ENCODE results near the gene TRIM54.
"Not testable (repeated sequence)": the region's sequence is repeated elsewhere in the genome, so short reads cannot be mapped to it uniquely, and the experiment has no call there.

TRIM54 gene

DNA sequence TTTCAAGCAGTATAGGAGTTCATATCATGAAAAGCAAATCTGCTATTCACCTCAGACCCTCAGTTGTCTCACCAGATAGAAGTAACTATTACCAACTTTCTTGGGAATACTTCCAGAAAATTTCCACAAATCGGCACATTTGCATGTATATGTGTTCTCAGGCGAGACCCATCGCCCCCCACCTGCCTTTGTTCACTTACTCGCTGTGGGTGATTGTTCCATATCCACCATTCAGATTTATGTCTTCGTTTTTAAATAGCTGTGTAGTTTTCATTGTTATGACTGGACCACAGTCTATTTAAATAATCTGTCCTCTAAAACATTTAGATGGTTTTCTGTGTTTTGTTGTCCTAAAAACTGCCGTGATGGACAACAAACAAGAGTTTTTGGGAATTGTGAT lies 3.3 kb downstream of the TRIM54 start:
- no peak for DNase-seq

DNA sequence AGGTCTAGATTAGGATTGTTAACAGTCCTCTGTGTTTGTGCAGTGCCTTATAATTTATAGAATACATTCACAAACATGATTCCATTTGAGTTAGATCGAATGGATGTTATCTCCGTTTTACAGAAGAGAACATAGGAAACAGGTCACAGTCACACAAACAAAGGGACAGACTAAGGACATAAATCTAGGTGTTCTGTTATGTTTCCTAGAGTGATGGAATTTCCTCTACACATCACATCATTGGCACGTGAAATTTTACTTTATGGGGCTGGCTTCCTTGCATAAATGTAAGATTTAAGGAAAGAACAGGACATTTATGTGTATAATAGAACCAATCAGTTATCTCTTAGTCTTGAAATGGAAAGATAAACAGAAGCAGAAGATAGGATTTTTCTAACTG lies 6.4 kb downstream of the TRIM54 start:
- no peak for DNase-seq

DNA sequence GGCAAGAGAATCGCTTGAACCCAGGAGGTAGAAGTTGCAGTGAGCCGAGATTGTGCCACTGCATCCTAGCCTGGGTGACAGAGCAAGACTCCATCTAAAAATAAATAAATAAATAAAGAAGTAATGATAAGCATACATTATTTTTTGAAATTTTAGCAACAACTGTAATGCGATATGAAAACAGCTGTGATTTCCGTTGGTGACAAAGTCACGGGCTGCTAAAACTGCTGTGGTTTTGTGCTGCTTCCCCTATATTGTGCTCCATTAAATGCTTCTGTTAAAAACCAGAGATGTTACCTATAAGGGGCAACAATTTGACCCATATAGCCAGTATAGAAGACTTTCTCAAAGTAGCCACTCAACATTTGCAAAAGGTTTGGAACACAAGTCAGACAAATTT lies 8.3 kb downstream of the TRIM54 start:
- DNase-seq = no peak

DNA sequence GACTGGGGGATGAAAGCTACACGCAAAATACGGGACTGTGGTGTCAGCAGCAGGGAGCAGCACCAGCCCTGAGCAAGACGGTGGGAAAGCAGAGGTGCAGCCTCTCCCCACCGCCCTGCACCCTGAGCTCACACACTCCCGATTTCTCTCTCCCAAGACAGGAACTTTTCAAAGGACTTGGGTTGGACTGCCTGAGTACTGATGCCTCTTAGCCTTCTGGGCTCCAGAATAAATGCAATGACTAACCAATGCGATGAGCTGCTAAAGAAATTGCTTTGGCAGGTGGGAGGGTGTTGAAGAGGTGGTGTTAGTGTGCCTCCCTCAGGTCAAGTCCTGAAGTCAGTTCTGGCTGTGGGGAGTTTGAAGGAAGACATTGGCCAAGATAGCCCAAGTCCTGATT lies 9.6 kb downstream of the TRIM54 start:
- DNase-seq = no peak

DNA sequence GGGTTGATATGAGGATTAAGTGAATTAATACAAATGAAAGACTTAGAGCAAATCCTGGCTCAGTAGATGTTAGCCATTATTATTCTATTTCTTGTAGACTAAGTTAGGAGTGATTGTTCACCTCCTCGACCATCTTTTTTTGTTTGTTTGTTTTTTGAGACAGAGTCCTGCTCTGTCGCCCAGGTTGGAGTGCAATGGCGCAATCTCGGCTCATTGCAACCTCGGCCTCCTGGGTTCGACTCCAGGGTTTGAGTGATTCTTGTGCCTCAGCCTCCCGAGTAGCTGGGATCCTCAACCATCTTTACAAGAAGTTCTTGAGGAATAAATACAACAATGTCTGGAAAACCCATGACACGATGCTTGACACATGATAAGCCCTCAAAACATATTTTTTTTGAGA lies 12.7 kb downstream of the TRIM54 start:
- no peak for DNase-seq

DNA sequence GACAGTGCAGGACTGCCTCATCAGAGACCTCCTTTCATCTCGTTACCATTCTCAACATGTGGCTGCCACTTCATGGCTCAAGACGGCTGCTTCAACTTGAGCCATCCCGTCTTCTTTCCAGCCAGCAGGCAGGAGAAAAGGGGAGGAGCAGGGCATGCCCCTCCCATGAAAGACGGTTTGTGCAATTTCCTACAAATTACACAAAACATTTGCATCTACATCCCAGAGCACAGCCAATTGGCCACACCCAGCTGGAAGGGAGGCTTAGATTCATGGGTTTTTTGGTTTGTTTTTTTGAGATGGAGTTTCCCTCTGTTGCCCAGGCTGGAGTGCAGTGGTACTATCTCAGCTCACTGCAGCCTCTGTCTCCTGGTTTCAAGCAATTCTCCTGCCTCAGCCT lies 14.3 kb downstream of the TRIM54 start:
- no peak for DNase-seq

DNA sequence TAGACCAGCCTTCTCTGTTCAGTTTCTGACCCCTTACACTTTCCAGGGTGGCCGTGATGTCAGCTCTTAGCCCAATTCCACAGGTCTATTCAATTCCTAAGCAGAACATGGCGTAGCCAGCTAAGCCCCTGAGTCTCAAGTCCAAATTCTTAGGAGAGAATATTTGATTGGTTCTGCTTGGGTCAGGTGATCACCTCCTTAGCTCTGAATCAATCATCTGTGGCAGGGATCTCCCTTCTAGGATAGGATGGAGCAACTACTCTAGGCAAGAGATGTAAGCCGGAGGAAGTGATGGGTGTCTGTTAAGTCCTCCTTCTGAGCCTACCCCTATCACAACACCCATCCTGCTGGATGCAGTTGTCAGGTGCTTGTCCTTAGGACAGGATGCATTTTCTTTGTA lies 15.0 kb downstream of the TRIM54 start:
- DNase-seq = no peak

DNA sequence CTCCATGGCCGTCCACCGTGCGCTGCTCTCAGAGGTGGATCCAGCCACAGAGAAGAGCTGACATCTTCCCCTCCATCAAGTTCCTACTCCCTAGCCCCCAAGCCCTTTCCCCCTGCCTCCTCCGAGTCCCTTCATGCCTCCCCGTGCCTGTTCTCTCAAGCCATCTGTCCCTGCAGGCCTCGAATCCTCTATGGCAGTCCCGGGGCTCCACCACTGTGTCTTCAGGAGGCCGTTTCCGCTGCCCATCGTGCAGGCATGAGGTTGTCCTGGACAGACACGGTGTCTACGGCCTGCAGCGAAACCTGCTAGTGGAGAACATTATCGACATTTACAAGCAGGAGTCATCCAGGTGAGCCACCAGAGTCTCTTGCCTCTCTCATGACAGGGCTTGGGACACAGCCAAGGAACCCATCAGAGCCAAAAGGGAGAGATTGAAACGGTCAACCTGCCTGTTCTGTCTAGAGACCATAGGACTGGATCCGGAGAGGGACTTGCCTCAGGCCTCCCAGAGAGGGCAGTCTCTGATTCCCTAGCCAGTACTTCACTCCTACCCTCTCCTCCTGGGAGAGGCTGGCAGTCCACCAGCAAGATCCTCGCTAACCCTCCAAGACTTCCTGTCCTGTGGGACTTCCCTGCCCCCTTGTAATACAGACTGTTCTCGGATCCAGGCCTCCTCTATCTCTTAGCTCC lies 16.3 kb downstream of the TRIM54 start:
- no peak for DNase-seq

DNA sequence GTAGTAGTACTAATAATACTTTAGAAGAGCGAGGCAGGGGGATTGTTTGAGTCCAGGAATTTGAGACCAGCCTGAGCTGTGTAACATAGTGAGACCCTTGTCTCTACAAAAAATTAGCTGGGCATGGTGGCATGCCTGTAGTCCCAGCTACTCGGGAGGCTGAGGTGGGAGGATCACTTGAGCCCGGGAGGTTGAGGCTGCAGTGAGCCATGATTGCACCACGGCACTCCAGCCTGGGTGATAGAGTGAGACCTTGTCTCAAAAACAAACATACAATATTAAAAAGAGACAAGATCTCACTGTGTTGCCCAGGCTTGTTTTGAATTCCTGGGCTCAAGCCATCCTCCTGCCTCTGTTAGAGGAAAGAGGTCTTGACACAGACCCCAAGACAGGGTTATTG lies 18.4 kb downstream of the TRIM54 start:
- DNase-seq = not testable (repeated sequence)

DNA sequence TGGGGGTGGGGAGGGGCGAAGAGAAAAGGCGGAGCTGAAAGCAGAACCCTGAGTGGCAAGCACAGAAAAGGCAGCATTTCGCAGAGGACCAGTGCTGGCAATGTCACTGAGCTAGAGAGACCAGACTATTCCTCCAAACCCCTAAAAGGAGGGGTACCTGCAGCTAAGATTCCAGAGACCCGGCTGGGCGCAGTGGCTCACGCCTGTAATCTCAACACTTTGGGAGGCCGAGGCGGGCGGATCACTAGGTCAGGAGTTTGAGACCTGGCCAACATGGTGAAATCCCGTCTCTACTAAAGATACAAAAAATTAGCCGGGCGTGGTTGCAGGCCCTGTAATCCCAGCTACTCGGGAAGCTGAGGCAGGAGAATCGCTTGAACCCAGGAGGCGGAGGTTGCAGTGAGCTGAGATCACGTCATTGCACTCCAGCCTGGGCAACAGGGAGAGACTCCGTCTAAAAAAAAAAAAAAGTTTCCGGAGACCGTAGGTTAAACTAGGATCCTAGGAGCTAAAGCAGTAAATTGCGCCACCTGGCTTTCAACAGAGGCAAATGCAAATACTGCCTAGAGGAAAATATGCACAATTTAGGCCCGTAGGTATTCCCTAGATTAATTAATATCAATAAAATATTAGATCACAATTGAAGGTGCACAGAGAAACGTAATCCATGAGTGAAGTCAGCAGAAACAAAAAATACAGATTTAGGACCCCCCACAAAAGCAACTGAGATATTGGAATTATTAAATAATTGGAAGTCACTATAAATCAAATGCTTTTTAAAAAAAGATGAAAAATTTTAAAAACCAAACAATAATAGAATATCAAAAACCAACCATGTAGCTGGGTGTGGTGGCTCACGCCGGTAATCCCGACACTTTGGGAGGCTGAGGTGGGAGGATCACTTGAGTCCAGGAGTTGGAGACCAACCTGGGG lies 21.1 kb downstream of the TRIM54 start:
- DNase-seq = peak; percentile 14

DNA sequence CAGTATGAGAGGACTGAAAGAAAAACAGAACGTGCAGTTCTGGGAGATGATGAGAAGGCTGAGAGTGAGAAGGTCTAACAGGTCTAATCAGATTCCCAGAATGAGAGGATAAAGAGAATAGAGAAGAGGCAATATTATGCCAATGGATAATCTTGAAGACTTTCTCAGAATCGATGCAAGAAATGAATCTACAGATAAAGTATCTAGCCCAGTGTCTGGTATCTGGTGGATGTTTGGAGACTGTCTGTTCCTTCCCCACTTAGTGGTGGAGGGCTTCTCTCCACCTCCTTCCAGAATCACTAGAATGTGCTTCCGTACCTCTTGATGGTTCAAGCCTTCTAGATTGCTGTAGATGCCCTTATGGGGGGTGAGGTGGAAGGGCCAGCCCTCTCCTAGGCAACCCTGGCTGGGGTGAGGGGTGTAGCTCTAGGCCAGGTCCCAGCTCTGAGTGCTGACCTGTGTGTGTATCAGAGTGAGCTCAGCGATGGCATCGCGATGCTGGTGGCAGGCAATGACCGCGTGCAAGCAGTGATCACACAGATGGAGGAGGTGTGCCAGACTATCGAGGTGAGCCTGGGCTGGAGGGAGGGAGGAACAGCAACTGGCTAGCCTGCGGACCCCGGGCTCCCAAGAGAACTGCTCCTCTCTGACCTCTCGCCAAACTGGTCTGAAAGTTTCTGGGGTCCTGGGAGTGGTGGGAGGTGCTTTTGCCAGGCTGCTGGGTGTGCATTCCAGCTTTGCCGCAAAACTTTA lies 22.4 kb downstream of the TRIM54 start:
- DNase-seq = no peak

DNA sequence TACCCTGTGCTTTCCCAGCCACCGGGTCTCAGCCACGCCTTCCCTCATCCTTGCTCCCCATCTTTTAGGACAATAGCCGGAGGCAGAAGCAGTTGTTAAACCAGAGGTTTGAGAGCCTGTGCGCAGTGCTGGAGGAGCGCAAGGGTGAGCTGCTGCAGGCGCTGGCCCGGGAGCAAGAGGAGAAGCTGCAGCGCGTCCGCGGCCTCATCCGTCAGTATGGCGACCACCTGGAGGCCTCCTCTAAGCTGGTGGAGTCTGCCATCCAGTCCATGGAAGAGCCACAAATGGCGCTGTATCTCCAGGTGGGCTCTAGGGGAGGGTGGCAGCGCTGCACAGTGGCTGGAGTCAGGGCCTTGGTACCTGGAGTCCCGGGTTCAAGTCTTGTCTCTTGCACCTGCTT lies 23.3 kb downstream of the TRIM54 start:
- no peak for DNase-seq

DNA sequence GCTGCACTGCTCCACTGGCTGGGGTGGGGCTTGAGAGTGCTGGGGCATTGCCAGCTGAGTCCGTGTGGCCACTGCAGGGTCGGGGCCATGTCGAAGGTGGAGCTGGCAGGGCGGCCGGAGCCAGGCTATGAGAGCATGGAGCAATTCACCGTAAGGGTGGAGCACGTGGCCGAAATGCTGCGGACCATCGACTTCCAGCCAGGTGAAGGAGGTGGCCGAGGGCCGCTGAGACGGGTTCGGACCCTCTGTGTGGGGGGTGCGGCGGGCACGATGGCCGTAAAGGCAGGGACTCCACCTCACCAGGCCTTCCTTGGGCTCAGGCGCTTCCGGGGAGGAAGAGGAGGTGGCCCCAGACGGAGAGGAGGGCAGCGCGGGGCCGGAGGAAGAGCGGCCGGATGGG lies 23.9 kb downstream of the TRIM54 start:
- no peak for DNase-seq

DNA sequence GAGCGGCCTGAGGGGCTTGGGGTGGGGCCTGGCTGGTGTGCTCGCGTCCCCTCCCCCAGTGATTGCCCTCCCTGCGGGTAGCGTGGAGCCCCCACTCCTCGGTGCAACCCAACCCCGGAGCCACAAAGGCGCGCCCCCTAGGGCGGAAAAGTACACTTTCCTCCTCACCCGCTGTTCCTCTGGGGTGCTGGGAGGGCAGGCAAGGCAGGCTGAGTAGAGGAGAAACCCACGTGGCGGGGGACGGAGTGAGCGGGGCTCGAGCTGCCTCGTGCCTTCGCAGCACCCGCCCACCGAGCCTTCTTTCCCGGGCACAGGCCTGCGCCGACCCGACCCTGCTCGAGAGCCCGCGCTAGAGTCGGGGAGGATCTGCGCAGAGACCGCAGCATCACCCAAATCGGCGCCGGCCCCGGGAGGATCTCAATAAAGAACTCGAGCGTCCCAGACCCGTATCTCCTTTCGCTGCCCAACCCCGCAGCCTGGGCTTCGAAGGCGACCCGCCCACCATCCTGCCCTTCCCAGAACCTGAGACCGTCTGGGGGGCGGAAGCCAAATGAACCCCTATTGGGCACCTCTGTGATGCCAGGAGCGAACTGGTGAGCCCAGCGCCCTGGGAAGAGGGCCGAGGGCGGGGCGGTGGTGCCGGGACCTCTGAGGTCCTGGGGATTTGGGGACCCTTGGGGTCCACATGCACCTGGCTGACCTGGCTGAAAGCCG lies 24.5 kb downstream of the TRIM54 start:
- DNase-seq = no peak

DNA sequence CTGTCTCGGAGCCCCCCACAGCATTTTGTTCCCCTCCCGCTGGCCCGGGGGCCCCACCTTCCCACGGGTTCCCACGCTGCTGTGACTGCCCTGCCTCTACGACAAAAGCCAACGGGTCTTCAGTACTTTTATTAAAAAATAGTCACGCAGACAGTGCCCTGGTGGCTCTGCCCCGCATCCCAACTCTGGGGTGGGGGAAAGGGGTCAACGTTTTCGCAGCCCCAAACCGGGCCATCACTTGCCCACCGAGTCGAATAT lies 25.0 kb downstream of the TRIM54 start:
- DNase-seq = no peak

DNA sequence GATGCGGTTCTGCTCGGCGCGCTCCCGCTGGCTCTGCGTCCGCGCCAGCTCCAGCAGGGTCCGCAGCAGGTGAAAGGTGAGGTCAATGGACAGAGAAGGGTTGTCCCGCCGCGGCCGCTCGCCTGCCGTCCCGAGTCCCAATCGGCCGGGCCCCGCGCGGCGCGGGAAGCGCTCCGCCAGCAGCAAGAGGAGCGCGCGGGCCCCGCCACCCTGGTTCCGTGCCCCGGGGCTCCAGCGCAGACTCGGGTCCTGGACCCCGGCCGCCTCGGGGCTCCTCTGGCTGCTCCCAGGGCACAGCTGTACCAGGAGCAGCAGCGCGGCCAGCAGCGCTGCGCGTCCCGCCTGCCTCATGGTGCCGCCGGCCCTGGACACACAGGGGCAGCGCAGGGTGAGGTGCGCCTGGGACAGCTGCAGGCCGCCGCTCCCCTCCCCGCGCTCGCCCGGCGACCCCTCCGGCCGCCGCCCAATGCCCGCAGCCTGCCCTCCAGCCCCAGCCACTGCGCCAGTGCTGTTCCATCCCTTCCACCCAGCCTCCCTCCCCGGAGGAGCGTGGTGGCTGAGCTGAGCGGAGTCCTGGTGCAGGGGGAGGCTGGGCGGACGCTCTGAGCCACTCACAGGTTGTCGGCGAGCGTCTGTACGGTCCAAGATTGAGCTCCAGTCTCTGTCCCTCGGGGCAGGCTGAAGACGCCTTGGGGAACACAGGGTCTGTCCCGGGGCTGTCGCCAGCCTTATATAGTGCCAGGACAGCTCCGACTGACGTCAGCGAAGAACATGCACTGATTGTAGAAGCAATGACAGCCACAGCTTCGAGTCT lies 25.5 kb downstream of the TRIM54 start:
- no peak for DNase-seq

DNA sequence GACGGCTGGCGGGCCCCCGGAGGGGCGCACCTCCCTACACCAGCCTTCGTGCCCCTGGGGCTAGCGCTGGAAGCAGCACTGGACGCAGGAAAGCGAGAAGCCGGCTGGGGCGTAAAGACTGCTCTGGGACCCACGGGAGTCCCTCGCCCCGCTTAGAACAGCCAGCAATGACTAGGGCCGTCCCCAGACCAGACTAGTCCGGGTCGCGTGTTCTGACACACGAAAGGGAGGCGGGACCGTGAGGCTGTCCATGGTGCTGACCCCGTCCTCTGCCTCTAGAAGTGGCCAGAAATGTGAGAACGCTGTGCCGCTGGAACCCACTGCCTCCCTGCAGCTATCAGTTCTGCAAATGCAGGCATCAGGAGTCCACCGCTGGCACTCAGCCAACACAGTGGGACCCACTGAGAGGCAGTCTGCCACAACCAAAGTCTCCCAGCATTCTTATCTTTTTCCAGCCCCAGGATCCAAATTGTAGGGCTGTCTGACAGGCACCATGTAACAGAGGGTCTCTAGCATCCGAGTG lies 26.2 kb downstream of the TRIM54 start, which contains the start of gene UCN:
Gene UCN (minus strand): TSS at position 87 of the 523 bp plus-strand sequence. CDS start 550 bp downstream, outside the sequence.
- DNase-seq = no peak

DNA sequence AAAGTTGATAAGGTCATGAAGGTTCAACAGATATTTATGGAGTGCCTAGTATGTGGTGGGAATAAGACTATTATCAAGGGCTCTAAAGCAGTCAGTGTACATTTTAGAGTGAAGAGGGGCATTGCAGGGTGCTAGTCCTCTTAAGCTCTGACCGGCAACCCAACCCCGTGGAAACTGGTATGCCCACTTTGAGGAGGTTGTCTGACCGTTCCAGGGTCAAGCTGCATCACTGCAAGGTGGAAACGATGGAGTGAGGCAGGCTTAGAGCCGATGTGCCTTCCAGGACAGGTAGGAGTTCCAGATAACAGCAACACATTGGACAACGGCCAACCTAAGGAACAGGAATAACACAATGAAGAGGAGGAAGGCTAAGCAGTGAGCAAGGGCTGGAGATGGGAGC lies 27.4 kb downstream of the TRIM54 start:
- DNase-seq = no peak

DNA sequence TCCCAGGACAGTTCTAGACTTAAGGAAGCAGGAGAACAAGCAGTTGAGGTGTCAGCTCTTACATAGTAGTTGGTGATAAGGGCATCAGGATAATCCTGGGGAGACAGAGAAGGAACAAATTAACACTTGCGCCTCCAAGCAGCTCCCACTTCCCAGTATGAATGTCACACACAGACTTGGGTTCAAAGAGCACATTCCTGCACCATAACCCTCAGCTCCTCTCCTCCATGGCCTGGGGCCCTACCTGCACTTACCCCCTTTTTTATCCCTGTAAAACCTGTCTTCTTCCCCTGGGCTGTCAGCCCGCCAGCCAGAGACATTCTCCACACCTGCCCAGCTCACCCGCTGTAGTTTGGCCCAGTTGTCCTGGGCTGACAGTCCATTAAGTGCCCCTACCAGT lies 29.9 kb downstream of the TRIM54 start:
- DNase-seq = no peak

DNA sequence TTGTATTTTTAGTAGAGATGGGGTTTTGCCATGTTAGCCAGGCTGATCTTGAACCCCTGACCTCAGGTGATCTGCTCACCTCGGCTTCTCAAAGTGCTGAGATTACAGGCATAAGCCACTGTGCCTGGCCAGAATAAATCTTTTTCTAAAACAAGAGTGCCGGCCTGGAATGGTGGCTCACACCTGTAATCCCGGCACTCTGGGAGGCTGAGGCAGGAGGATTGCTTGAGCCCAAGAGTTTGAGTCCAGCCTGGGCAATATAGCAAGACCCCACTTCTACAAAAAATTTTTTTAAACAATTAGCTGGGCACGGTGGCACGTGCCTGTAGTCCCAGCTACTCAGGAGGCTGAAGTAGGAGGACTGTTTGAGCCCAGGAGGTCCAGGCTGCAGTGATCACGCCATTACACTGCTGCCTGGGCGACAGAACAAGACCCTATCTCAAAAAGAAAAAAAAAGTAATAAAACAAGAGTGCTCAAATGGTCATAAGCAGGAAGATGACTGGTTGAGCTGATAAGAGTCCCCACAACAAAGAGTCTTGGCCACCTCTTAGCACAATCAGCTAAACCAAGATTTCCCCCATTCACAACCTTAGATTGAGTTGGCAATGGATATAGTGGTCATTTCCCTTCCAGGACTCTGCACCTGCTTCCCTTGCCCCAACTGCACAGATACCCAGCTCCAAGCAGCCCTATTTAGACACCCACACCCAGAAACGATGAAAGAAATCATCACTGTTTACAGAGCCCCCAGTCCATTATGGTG lies 31.8 kb downstream of the TRIM54 start:
- DNase-seq = no peak

DNA sequence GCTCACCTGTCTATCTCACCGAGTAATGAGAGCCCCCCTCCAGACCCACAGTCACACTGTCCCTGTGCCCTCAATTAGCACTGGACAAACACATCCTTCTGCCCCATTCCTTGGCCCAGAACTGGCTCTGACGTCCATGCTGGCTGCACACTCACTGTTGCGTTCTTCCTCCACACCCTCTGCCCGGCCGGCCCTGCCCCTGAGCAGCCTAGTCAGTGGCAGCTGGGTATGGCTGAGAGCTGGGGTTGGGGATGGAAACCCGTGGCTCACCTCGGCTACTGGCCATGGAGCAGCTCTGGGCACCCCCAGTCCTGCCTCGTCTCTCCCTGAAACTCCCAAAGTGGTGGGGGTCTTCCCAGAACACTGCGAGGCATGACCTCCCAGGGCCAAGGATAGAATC lies 32.5 kb downstream of the TRIM54 start:
- DNase-seq = no peak
